Activated CD8-positive, alpha-beta memory T cell treated with anti-CD3 and anti-CD28 coated beads for 36 hours (primary cell): ENCODE data around the gene FGR. TPM values are rescaled to one million over a fixed set of nuclear protein-coding genes. Genes with fewer than 3 reads are reported as not detected.
"Not testable (repeated sequence)": the region's sequence is repeated elsewhere in the genome, so short reads cannot be mapped to it uniquely, and the experiment has no call there.

Experiments
- CTCF ChIA-PET: fragments of 350-600 bp; sonication (Branson Sonifier 250); formaldehyde crosslinking; loops from one replicate; lab custom pipeline; 2021; ENCODE audit warnings: antibody characterized with exemption; lab: Charles Lee
- POLR2A ChIA-PET: fragments of 350-600 bp; sonication (Branson Sonifier 250); formaldehyde crosslinking; loops from one replicate; lab custom pipeline; 2021; ENCODE audit warnings: antibody characterized with exemption; lab: Charles Lee
- total RNA-seq, 2 experiments: library from RNA; stranded (reverse); gene quantifications; one replicate each; pipeline ENCODE4 v1.2.3, GENCODE V29; 2021

FGR gene
- total RNA-seq, result under 1 TPM; 0.51 to 0.63 TPM

DNA sequence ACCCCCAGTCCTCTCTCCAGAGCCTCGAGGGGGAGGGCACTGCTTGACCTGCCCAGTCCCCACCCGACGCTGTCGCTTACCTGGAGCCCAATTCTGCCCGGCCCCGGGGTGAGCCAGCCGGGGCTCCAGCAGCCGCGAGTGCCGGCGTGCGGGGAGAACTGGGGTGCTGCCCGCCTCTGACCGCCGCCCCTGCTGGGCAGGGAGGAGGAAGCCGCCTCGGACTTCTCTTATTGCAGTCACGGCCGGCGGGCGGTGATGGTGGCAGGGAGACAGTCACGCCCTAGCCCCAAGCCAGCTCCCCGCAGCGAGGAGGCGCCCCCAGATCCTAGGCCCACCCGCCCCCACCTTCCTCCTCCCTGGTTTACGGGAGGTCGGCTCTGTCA is at the start of gene FGR:
Gene FGR (minus strand): TSS at position 201 of the 383 bp plus-strand sequence. CDS start 11,269 bp downstream, outside the sequence.
- ChIA-PET CTCF (interaction anchor here (1.6 kb wide), 1 partner anchor 28 kb away, joined by 3 read pairs; no protein-coding TSS in a partner anchor), POLR2A (no interaction called here)

DNA sequence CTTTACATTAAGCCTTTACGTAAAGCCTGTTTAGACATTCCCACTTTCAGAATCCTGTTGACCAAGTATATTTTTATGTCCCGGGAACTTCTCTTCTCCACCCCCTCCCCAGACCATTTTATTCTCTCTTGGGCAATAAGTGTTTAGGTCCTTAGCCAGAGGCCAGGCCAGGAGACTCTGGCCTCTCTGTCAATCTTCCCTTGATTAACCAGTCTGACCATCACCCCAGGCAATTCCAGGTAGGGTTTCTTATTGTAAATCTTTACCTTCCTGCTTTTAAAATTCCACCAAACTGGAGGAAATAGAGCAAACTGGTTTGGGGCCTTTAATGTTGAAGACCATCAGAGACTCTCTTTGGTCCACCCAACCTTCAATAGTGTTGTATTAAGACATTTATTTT is 49.2 kb upstream of the FGR start:
- ChIA-PET POLR2A (no interaction called here), CTCF (no interaction called here)

DNA sequence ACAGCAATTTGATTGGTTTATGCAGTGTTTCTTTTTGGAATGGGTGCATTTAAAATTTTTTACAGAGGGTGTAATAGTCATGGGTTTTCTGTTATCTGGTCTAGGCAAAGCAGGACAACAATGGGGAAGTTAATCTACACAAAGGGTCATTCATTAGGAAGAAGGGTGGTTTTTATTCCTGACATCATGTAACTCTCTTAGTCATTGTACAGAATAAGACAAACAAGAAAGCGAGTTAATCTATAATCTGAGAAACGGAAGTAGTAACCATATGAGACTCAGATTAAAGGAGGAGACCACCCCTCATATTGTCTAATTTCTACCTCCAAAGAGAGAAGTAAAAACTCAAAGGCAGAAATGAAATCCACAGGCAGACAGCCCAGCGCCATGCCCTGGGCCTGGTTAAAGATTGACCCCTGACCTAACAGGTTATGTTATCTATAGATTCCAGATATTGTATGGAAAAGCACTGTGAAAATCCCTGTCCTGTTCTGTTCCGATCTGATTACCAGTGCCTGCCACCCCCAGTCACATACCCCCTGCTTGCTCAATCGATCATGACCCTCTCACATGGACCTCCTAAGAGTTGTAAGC is 47.5 kb upstream of the FGR start:
- ChIA-PET CTCF (no interaction called here), POLR2A (no interaction called here)

DNA sequence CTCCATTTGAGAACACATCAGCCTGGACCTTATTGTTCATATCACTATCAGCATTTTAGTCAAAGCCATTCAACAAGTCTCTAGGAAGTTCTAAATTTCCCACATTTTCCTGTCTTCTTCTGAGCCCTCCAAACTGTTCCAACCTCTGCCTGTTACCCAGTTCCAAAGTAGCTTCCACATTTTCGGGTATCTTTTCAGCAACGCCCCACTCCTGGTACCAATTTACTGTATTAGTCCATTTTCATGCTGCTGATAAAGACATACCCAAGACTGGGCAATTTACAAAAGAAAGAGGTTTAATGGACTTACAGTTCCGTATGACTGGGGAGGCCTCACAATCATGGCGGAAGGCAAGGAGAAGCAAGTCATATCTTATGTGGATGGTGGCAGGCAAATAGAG is 46.6 kb upstream of the FGR start:
- CTCF ChIA-PET, POLR2A ChIA-PET: not testable (repeated sequence)

- ChIA-PET CTCF (interaction anchor here (0.7 to 1.4 kb wide), 3 partner anchors 11 to 454 kb away, joined by 3 to 5 read pairs (median 3); no protein-coding TSS in a partner anchor), POLR2A (interaction anchor here (0.7 kb wide), 1 partner anchor 157 kb away, joined by 4 read pairs; no protein-coding TSS in a partner anchor)
These were observed 45.3 kb upstream of the FGR start for GRCh38 chr1:27680225-27680791.

- ChIA-PET CTCF (interaction anchor here (1.0 kb wide), 1 partner anchor 9 kb away, joined by 3 read pairs; no protein-coding TSS in a partner anchor), POLR2A (no interaction called here)
These were observed 43.8 kb upstream of the FGR start for GRCh38 chr1:27678747-27679146.

DNA sequence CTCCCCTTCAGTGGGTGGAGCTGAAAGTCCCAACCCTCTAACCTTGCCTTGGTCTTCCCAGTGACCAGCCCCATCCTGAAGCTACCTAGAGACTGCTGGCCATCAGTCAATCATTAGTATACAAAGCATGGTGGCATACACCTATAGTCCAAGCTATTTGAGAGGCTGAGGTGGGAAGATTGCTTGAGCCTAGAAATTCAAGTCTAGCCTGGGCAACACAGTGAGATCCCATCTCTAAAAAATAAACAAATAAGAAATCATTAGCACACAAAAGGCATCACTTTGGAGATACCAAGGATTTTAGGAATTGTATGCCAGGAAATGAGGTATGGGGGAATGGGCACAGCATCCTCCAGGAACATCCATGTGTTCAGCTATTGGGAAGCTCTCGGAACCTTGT is 41.4 kb upstream of the FGR start:
- POLR2A ChIA-PET, result no interaction called here
- CTCF ChIA-PET, result no interaction called here

GRCh38 chr1:27672750-27673112 is 37.7 kb upstream of the FGR start:
- ChIA-PET POLR2A (interaction anchor here (0.6 to 1.2 kb wide), 3 partner anchors 53 to 118 kb away, joined by 3 to 4 read pairs (median 3); partner anchors contain the start of genes FAM76A and STX12), CTCF (interaction anchor here (1.2 to 6.0 kb wide), 4 partner anchors 10 to 116 kb away, joined by 4 to 62 read pairs (median 12); partner anchors contain the start of genes AHDC1 and FAM76A)

GRCh38 chr1:27671964-27672749 is 37.2 kb upstream of the FGR start, which contains the start of gene IFI6:
IFI6 (minus strand) TSS chr1:27672192; CDS start chr1:27669314, 2,878 bp downstream.
- CTCF ChIA-PET, result interaction anchor here (1.2 to 6.0 kb wide), 4 partner anchors 10 to 115 kb away, joined by 4 to 62 read pairs (median 12); partner anchors contain the start of genes AHDC1 and FAM76A
- POLR2A ChIA-PET, result interaction anchor here (0.5 to 1.2 kb wide), 5 partner anchors 53 to 117 kb away, joined by 3 to 4 read pairs (median 3); partner anchors contain the start of genes AHDC1, FAM76A and STX12

GRCh38 chr1:27669876-27670275 is 34.9 kb upstream of the FGR start:
- CTCF ChIA-PET, result interaction anchor here (0.5 to 6.0 kb wide), 29 partner anchors 9 to 625 kb away, joined by 3 to 62 read pairs (median 3); partner anchors contain the start of genes AHDC1 and FAM76A
- POLR2A ChIA-PET, result interaction anchor here (0.6 to 0.9 kb wide), 4 partner anchors 56 to 253 kb away, joined by 3 read pairs; partner anchors contain the start of genes FAM76A and STX12

GRCh38 chr1:27668808-27669723 is 34.1 kb upstream of the FGR start:
- CTCF ChIA-PET, result interaction anchor here (0.5 to 6.0 kb wide), 24 partner anchors 8 to 626 kb away, joined by 3 to 62 read pairs (median 4); partner anchors contain the start of genes AHDC1 and FAM76A
- POLR2A ChIA-PET, result interaction anchor here (0.6 to 0.9 kb wide), 3 partner anchors 56 to 161 kb away, joined by 3 read pairs; partner anchors contain the start of genes FAM76A and STX12

- POLR2A ChIA-PET, result interaction anchor here (0.6 kb wide), 1 partner anchor 322 kb away, joined by 4 read pairs; no protein-coding TSS in a partner anchor
These were observed 33.3 kb upstream of the FGR start for GRCh38 chr1:27668121-27668807.

GRCh38 chr1:27666791-27667254 is 31.8 kb upstream of the FGR start:
- ChIA-PET CTCF (interaction anchor here (0.6 to 6.0 kb wide), 6 partner anchors 17 to 78 kb away, joined by 3 to 62 read pairs (median 4); partner anchors contain the start of gene AHDC1), POLR2A (no interaction called here)

More at GRCh38 chr1:27668121-27668807, 33.3 kb upstream of the FGR start:
- CTCF ChIA-PET, result interaction anchor here (1.4 to 6.0 kb wide), 3 partner anchors 52 to 145 kb away, joined by 4 to 62 read pairs (median 5); partner anchors contain the start of gene AHDC1

GRCh38 chr1:27666294-27666693 is 31.3 kb upstream of the FGR start:
- POLR2A ChIA-PET, result no interaction called here
- CTCF ChIA-PET, result interaction anchor here (0.8 to 1.5 kb wide), 2 partner anchors 58 to 78 kb away, joined by 3 to 4 read pairs; no protein-coding TSS in a partner anchor

DNA sequence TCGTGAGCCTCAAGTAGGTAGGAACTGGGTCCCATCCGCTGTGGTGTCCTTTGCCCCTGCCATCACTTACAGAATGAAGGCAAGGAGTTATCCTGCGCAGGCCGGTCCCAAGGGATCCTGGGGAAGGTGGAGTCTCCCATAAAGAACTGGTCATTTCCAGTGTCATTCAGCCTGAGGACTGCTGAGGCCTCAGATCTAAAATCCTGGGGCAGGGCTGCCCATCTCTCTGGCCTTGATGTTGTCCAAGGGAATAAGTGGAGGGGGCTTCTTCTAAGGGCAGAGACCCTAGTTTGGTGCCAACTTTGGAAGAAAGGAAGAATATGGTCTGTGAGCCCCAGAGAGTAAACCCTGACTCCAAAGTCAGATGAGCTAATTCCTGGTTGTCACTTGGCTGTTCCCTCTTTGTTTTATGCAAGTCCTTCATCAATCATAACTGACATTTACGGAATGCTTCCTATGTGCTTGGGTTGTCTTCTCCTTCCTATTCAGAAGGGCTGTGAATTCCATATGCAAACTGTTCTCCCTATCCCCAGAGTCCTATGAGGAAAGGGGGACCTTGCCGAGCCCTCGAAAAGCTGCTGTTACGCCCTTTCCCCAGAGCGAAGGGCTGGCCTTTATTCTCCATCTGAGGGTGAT is 30.1 kb upstream of the FGR start:
- ChIA-PET CTCF (interaction anchor here (1.2 to 3.3 kb wide), 3 partner anchors 57 to 60 kb away, joined by 4 to 22 read pairs (median 7); partner anchors contain the start of gene AHDC1), POLR2A (no interaction called here)

DNA sequence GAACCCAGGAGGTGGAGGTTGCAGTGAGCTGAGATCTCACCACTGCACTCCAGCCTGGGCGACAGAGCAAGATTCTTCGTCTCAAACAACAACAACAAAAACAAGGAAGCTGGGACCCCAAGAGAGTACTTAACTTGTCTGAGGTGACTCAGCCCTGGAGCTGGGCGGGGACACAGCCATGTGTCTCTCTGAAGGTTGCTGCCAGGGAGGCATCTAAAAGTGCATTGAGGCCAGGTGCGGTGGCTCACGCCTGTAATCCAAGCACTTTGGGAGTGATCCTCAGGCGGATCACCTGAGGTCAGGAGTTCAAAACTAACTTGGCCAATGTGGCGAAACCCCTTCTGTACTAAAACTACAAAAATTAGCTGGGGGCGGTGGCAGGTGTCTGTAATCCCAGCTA is 29.3 kb upstream of the FGR start:
- ChIA-PET CTCF (interaction anchor here (1.2 to 3.3 kb wide), 2 partner anchors 58 to 60 kb away, joined by 7 to 22 read pairs; partner anchors contain the start of gene AHDC1), POLR2A (no interaction called here)
